Stomach (tissue), 4 donors: Measurements from ENCODE around the gene ATP5F1A.

Experiments
- EP300 ChIP-seq: sonication (generic); formaldehyde crosslinking; IDR thresholded peaks from one replicate; pipeline ENCODE4 v1.6.1; 2017; ENCODE audit warnings: antibody characterized with exemption
- TF ChIP-seq, protein P1 (sequence below), 7 experiments: fragments of 450-650 bp in 4 of 7; fragments of 200-600 bp in 3 of 7; sonication (generic) in 3 of 7; IDR thresholded peaks; one replicate each; pipeline ENCODE4 v1.5.1; 2016 to 2019; ENCODE audit warnings: antibody characterized with exemption in 7 of 7, control low read depth in 2 of 7, mild to moderate bottlenecking in 1 of 7

DNA sequence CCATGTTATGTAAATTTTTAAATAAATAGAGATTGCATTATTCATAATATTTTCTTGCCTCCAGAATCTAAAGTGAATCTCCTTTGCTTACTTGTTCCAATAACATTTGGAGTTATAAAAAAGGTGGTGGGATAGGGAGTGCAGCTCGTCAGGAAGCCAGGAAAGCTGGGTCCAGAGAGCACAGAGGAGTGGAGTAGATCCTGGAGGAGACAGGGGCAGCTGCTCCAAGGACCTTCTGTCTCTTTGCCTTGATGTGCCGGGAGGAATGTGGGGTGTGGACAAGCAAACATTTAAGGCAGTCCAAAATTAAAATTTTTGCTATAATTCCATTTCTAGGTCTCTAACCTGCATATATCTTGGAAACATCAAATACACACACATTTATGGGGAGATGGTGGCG is 35.4 kb upstream of the ATP5F1A start:
- TF ChIP-seq, protein P1, sequence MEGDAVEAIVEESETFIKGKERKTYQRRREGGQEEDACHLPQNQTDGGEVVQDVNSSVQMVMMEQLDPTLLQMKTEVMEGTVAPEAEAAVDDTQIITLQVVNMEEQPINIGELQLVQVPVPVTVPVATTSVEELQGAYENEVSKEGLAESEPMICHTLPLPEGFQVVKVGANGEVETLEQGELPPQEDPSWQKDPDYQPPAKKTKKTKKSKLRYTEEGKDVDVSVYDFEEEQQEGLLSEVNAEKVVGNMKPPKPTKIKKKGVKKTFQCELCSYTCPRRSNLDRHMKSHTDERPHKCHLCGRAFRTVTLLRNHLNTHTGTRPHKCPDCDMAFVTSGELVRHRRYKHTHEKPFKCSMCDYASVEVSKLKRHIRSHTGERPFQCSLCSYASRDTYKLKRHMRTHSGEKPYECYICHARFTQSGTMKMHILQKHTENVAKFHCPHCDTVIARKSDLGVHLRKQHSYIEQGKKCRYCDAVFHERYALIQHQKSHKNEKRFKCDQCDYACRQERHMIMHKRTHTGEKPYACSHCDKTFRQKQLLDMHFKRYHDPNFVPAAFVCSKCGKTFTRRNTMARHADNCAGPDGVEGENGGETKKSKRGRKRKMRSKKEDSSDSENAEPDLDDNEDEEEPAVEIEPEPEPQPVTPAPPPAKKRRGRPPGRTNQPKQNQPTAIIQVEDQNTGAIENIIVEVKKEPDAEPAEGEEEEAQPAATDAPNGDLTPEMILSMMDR (IDR thresholded peaks at IDR 0.05), result no peak
- TF ChIP-seq EP300, result no peak
